HEK293 (cell line): Measurements from ENCODE around the gene GZMH.
"Not testable (repeated sequence)": the region's sequence is repeated elsewhere in the genome, so short reads cannot be mapped to it uniquely, and the experiment has no call there.

ENCODE experiments used
- SETDB1 ChIP-seq: IDR thresholded peaks from one replicate; pipeline ENCODE4 v1.6.1; 2017; ENCODE audit warnings: mild to moderate bottlenecking, low read length, moderate library complexity, mixed read lengths; ENCODE audit not compliant: insufficient read length
- SP3 ChIP-seq: fragments of 450-650 bp; formaldehyde crosslinking; IDR thresholded peaks from 2 replicates; pipeline ENCODE4 v1.5.1; 2016; ENCODE audit warnings: missing biosample characterization, missing genetic modification characterization
- TCF7L2 ChIP-seq: IDR thresholded peaks from 2 replicates; pipeline ENCODE4 v1.6.1; 2011; ENCODE audit warnings: low read depth, mild to moderate bottlenecking, inconsistent platforms, low read length, moderate library complexity, borderline replicate concordance
- WT1 ChIP-seq: fragments of 450-650 bp; formaldehyde crosslinking; IDR thresholded peaks from 2 replicates; pipeline ENCODE4 v1.5.1; 2016; ENCODE audit warnings: missing biosample characterization, missing genetic modification characterization
- YY1 ChIP-seq: fragments of 450-650 bp; formaldehyde crosslinking; IDR thresholded peaks from 2 replicates; pipeline ENCODE4 v1.5.1; 2018; ENCODE audit warnings: missing biosample characterization, missing genetic modification characterization
- ZBTB8A ChIP-seq: fragments of 450-650 bp; formaldehyde crosslinking; IDR thresholded peaks from 2 replicates; pipeline ENCODE4 v1.5.1; 2016; ENCODE audit warnings: missing biosample characterization, missing genetic modification characterization
- ZNF121 ChIP-seq: fragments of 450-650 bp; formaldehyde crosslinking; IDR thresholded peaks from 2 replicates; pipeline ENCODE4 v1.5.1; 2016; ENCODE audit warnings: missing biosample characterization, missing genetic modification characterization
- ZNF426 ChIP-seq: fragments of 450-650 bp; formaldehyde crosslinking; IDR thresholded peaks from 2 replicates; pipeline ENCODE4 v1.5.1; 2017; ENCODE audit warnings: missing biosample characterization, missing genetic modification characterization, mild to moderate bottlenecking, inconsistent platforms, moderate library complexity
- ZNF558 ChIP-seq: fragments of 450-650 bp; formaldehyde crosslinking; IDR thresholded peaks from 2 replicates; pipeline ENCODE4 v1.5.1; 2016; ENCODE audit warnings: missing biosample characterization, missing genetic modification characterization
- ZNF629 ChIP-seq: fragments of 450-650 bp; formaldehyde crosslinking; IDR thresholded peaks from 2 replicates; pipeline ENCODE4 v1.5.1; 2017; ENCODE audit warnings: missing biosample characterization, missing genetic modification characterization
- TF ChIP-seq, protein P1 (sequence below): fragments of 450-650 bp; formaldehyde crosslinking; IDR thresholded peaks from 2 replicates; pipeline ENCODE4 v1.5.1; 2016; ENCODE audit warnings: missing biosample characterization, missing genetic modification characterization
- TF ChIP-seq, protein P2 (sequence below): IDR thresholded peaks from 2 replicates; pipeline ENCODE4 v1.6.1; 2011; ENCODE audit warnings: mild to moderate bottlenecking, low read depth, low read length, borderline replicate concordance
- TF ChIP-seq, protein P3 (sequence below): fragments of 450-650 bp; formaldehyde crosslinking; IDR thresholded peaks from 2 replicates; pipeline ENCODE4 v1.5.1; 2016; ENCODE audit warnings: missing biosample characterization, missing genetic modification characterization
- TF ChIP-seq, protein P4 (sequence below): fragments of 450-650 bp; formaldehyde crosslinking; IDR thresholded peaks from 2 replicates; pipeline ENCODE4 v1.5.1; 2016; ENCODE audit warnings: missing biosample characterization, missing genetic modification characterization

DNA sequence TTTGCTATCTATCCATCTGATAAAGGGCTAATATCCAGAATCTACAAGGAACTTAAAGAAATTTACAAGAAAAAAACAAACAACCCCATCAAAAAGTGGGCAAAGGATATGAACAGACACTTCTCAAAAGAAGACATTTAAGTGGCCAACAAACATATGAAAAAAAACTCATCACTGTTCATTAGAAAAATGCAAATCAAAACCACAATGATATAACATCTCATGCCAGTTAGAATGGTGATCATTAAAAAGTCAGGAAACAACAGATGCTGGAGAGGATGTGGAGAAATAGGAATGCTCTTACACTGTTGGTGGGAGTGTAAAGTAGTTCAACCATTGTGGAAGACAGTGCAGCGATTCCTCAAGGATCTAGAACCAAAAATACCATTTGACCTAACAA is 38.9 kb upstream of the GZMH start:
- not testable (repeated sequence) for TF ChIP-seq ZNF629; ZNF558 (tag by site-specific recombination); SETDB1; WT1 (tag by site-specific recombination); ZNF426 (tag by site-specific recombination); ZNF121 (tag by site-specific recombination); YY1 (tag by site-specific recombination); TCF7L2; ZBTB8A (tag by site-specific recombination); SP3 (tag by site-specific recombination)
- TF ChIP-seq, protein P1, sequence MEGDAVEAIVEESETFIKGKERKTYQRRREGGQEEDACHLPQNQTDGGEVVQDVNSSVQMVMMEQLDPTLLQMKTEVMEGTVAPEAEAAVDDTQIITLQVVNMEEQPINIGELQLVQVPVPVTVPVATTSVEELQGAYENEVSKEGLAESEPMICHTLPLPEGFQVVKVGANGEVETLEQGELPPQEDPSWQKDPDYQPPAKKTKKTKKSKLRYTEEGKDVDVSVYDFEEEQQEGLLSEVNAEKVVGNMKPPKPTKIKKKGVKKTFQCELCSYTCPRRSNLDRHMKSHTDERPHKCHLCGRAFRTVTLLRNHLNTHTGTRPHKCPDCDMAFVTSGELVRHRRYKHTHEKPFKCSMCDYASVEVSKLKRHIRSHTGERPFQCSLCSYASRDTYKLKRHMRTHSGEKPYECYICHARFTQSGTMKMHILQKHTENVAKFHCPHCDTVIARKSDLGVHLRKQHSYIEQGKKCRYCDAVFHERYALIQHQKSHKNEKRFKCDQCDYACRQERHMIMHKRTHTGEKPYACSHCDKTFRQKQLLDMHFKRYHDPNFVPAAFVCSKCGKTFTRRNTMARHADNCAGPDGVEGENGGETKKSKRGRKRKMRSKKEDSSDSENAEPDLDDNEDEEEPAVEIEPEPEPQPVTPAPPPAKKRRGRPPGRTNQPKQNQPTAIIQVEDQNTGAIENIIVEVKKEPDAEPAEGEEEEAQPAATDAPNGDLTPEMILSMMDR (tag by site-specific recombination) = not testable (repeated sequence)
- TF ChIP-seq, protein P2, sequence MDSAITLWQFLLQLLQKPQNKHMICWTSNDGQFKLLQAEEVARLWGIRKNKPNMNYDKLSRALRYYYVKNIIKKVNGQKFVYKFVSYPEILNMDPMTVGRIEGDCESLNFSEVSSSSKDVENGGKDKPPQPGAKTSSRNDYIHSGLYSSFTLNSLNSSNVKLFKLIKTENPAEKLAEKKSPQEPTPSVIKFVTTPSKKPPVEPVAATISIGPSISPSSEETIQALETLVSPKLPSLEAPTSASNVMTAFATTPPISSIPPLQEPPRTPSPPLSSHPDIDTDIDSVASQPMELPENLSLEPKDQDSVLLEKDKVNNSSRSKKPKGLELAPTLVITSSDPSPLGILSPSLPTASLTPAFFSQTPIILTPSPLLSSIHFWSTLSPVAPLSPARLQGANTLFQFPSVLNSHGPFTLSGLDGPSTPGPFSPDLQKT = not testable (repeated sequence)
- TF ChIP-seq, protein P3, sequence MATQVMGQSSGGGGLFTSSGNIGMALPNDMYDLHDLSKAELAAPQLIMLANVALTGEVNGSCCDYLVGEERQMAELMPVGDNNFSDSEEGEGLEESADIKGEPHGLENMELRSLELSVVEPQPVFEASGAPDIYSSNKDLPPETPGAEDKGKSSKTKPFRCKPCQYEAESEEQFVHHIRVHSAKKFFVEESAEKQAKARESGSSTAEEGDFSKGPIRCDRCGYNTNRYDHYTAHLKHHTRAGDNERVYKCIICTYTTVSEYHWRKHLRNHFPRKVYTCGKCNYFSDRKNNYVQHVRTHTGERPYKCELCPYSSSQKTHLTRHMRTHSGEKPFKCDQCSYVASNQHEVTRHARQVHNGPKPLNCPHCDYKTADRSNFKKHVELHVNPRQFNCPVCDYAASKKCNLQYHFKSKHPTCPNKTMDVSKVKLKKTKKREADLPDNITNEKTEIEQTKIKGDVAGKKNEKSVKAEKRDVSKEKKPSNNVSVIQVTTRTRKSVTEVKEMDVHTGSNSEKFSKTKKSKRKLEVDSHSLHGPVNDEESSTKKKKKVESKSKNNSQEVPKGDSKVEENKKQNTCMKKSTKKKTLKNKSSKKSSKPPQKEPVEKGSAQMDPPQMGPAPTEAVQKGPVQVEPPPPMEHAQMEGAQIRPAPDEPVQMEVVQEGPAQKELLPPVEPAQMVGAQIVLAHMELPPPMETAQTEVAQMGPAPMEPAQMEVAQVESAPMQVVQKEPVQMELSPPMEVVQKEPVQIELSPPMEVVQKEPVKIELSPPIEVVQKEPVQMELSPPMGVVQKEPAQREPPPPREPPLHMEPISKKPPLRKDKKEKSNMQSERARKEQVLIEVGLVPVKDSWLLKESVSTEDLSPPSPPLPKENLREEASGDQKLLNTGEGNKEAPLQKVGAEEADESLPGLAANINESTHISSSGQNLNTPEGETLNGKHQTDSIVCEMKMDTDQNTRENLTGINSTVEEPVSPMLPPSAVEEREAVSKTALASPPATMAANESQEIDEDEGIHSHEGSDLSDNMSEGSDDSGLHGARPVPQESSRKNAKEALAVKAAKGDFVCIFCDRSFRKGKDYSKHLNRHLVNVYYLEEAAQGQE = not testable (repeated sequence)
- TF ChIP-seq, protein P4, sequence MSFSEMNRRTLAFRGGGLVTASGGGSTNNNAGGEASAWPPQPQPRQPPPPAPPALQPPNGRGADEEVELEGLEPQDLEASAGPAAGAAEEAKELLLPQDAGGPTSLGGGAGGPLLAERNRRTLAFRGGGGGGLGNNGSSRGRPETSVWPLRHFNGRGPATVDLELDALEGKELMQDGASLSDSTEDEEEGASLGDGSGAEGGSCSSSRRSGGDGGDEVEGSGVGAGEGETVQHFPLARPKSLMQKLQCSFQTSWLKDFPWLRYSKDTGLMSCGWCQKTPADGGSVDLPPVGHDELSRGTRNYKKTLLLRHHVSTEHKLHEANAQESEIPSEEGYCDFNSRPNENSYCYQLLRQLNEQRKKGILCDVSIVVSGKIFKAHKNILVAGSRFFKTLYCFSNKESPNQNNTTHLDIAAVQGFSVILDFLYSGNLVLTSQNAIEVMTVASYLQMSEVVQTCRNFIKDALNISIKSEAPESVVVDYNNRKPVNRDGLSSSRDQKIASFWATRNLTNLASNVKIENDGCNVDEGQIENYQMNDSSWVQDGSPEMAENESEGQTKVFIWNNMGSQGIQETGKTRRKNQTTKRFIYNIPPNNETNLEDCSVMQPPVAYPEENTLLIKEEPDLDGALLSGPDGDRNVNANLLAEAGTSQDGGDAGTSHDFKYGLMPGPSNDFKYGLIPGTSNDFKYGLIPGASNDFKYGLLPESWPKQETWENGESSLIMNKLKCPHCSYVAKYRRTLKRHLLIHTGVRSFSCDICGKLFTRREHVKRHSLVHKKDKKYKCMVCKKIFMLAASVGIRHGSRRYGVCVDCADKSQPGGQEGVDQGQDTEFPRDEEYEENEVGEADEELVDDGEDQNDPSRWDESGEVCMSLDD (tag by site-specific recombination) = not testable (repeated sequence)
